Parathyroid adenoma (tissue), 2 donors: ENCODE data around the gene ZCCHC2.

Experiments used
- H2AFZ ChIP-seq: fragments of 300-600 bp; sonication (generic); one replicate; pipeline ENCODE4 v1.7.0; 2017; ENCODE audit warnings: antibody characterized with exemption, mild to moderate bottlenecking
- H3K27ac ChIP-seq: fragments of 300-600 bp; sonication (generic); one replicate; pipeline ENCODE4 v1.7.0; 2017
- H3K27me3 ChIP-seq: fragments of 300-600 bp; sonication (generic); one replicate; pipeline ENCODE4 v1.7.0; 2017; ENCODE audit warnings: low read length; ENCODE audit not compliant: control insufficient read depth, insufficient read depth
- H3K36me3 ChIP-seq: fragments of 300-600 bp; sonication (generic); one replicate; pipeline ENCODE4 v1.7.0; 2017; ENCODE audit warnings: low read length; ENCODE audit not compliant: control insufficient read depth, insufficient read depth
- H3K4me1 ChIP-seq: fragments of 300-600 bp; sonication (generic); one replicate; pipeline ENCODE4 v1.7.0; 2017; ENCODE audit warnings: control low read depth
- H3K4me2 ChIP-seq: fragments of 300-600 bp; sonication (generic); one replicate; pipeline ENCODE4 v1.7.0; 2017; ENCODE audit warnings: low read length
- H3K4me3 ChIP-seq: fragments of 300-600 bp; sonication (generic); one replicate; pipeline ENCODE4 v1.7.0; 2017; ENCODE audit warnings: low read depth, low read length
- H3K79me2 ChIP-seq: fragments of 300-600 bp; sonication (generic); one replicate; pipeline ENCODE4 v1.7.0; 2017; ENCODE audit warnings: control low read depth
- H3K9ac ChIP-seq: fragments of 300-600 bp; sonication (generic); one replicate; pipeline ENCODE4 v1.7.0; 2017; ENCODE audit warnings: mild to moderate bottlenecking
- H3K9me3 ChIP-seq: fragments of 300-600 bp; sonication (generic); one replicate; pipeline ENCODE4 v1.7.0; 2017; ENCODE audit warnings: low read length; ENCODE audit not compliant: control insufficient read depth
- CTCF ChIP-seq: fragments of 300-600 bp; sonication (generic); IDR thresholded peaks from one replicate; pipeline ENCODE4 v1.7.0; 2017; ENCODE audit warnings: antibody characterized with exemption, mild to moderate bottlenecking
- donor health status: primary hyperparathyroidism.

The ZCCHC2 gene

DNA sequence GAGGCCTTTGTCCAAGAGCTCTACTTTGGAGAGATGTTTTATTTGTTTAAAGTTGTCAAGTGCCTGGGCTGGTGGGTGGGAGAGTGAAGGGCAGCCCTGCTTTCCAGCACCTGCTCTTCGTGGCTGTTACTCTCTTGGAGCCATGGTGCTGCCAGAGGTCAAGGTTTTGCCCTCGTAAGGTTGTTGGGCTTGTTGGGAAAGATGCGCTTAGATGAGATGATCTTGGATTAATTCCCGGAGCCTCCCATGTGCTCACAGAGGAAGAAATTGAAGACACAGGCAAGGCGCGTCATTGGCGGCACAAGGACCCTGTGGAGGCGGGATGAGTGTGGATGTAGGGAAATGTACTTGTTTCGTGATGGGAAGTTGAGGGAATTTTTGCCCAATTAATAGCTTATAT is 27.9 kb downstream of the ZCCHC2 start:
- no peaks in the 10 kb centered on the region for H3K27me3 ChIP-seq
- H3K36me3 ChIP-seq, result no peaks in the 10 kb centered on the region
- H3K4me2 ChIP-seq, result no peak overlapping the region
- no peaks in the 10 kb centered on the region for H3K4me1 ChIP-seq
- no peaks in the 10 kb centered on the region for H3K9me3 ChIP-seq
- H3K9ac ChIP-seq, result no peak overlapping the region
- H3K27ac ChIP-seq, result no peak overlapping the region
- peaks cover 7% of the 10 kb centered on the region for H3K79me2 ChIP-seq
- no peak for TF ChIP-seq CTCF
- no peak overlapping the region for H3K4me3 ChIP-seq
- no peak overlapping the region for H2AFZ ChIP-seq

- Histone ChIP-seq H3K27me3 (no peaks in the 10 kb centered on the region), H2AFZ (no peak overlapping the region), H3K9me3 (no peaks in the 10 kb centered on the region), H3K4me1 (no peaks in the 10 kb centered on the region), H3K4me3 (no peak overlapping the region), H3K36me3 (no peaks in the 10 kb centered on the region), H3K27ac (no peak overlapping the region), H3K4me2 (no peak overlapping the region), H3K9ac (no peak overlapping the region), H3K79me2 (peaks cover 7% of the 10 kb centered on the region)
- no peak for TF ChIP-seq CTCF
Measured at GRCh38 chr18:62551972-62552513, 29.2 kb downstream of the ZCCHC2 start.

DNA sequence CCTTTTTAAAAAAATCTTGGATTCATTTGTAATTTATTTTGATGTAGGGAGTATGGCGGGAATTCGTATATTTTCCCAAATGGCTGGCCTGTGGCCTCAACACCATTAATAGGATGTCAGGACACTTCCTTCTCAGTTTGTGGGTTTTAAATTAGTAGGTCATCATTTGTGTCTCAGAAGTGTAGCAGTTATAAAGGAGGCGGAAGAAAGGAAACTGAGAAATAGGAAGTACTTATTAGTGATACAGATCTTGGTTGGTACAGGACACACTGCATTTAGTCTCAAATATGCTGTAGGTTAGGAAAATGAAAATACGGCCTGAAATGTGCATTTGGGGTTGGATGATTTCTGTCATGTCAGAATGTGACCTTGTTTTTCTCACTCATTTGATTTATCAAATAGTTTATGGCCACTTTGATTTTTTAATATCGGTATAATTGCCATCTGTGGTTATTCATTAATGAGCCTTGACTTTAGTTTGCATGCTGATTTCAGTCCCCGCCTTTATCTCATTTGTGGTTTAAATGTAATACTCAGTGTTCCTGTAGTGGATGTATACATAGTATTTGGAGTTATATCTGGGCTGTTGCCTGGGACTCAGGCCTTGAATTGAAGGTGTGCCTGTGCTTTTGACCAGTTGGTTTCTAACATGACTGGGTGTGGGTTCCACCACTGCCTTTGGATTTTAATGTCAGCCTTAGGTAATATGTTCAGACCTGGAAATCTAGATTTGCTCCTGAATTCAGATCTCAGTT is 31.4 kb downstream of the ZCCHC2 start:
- Histone ChIP-seq H3K4me2 (no peak overlapping the region), H3K27me3 (no peaks in the 10 kb centered on the region), H3K4me1 (no peaks in the 10 kb centered on the region), H3K79me2 (peaks cover 2% of the 10 kb centered on the region), H3K4me3 (no peak overlapping the region), H3K36me3 (no peaks in the 10 kb centered on the region), H2AFZ (no peak overlapping the region), H3K27ac (no peak overlapping the region), H3K9ac (no peak overlapping the region), H3K9me3 (no peaks in the 10 kb centered on the region)
- TF ChIP-seq CTCF, result no peak

DNA sequence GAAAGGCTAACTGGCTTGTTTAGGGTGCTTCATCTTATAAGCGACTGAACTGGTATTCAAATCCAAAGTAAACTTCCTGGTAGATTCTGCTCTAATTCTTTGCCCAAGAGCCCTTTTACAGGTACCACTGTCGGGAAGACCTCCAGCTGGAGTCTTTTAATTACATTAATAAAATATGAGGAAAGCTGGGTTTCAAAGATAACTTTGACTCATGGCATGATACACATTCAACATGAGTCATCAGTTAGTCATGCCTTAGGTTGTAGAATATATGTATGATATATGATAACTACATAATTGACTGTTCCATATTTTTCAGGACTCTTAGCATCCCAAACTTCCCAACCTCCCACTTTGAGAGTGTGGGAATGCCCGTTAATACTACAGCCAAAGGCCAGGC is 32.3 kb downstream of the ZCCHC2 start:
- Histone ChIP-seq H3K27me3 (no peaks in the 10 kb centered on the region), H3K4me1 (no peaks in the 10 kb centered on the region), H3K36me3 (no peaks in the 10 kb centered on the region), H3K4me3 (no peak overlapping the region), H3K79me2 (peaks cover 2% of the 10 kb centered on the region), H3K9me3 (no peaks in the 10 kb centered on the region), H3K27ac (no peak overlapping the region), H2AFZ (no peak overlapping the region), H3K4me2 (no peak overlapping the region), H3K9ac (no peak overlapping the region)
- TF ChIP-seq CTCF, result no peak

DNA sequence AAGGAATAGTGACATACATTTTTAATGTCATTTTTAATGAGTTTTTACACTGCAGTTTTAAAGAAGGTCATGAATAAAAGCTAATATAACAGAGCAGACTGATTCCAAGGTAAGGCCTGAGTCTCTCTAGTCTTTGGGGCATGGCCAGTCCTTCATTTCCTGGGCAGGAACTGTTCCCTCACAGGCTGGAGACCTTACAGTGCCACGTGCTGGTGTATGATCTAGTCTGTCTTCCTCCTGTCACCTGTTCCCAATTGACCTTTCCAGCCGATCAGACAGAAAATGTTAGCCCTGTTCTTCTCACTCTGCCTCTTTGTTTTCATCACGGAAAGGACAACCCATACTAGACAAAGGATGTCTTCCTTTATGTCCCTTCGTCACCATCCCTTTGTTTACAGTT is 33.6 kb downstream of the ZCCHC2 start:
- no peak overlapping the region for H3K4me3 ChIP-seq
- H3K79me2 ChIP-seq, result peaks cover 2% of the 10 kb centered on the region
- H3K27ac ChIP-seq, result no peak overlapping the region
- no peak overlapping the region for H3K9ac ChIP-seq
- TF ChIP-seq CTCF, result no peak
- no peak overlapping the region for H3K4me2 ChIP-seq
- no peaks in the 10 kb centered on the region for H3K36me3 ChIP-seq
- no peaks in the 10 kb centered on the region for H3K27me3 ChIP-seq
- no peak overlapping the region for H2AFZ ChIP-seq
- no peaks in the 10 kb centered on the region for H3K9me3 ChIP-seq
- H3K4me1 ChIP-seq, result no peaks in the 10 kb centered on the region
